Fibroblast of the aortic adventitia (primary cell): ENCODE results near the gene SMTNL2. TPM values are rescaled to one million over a fixed set of nuclear protein-coding genes. Genes with fewer than 3 reads are reported as not detected.

Experiments
- DNase-seq: peaks from one replicate; pipeline ENCODE4 v3.0.0-alpha.2; 2010; ENCODE audit warnings: low read depth
- H3K4me3 ChIP-seq: 2 replicates; pipeline ENCODE4 v1.5.1; 2011; ENCODE audit warnings: low read depth, mild to moderate bottlenecking, control low read depth, low read length, moderate library complexity
- CTCF ChIP-seq: IDR thresholded peaks from 2 replicates; pipeline ENCODE4 v1.5.1; 2011; ENCODE audit warnings: mild to moderate bottlenecking, low read length, control low read depth, inconsistent platforms; ENCODE audit not compliant: insufficient read depth
- total RNA-seq: library from RNA; depleted of rRNA; stranded (reverse); fragments of >200 nt; gene quantifications from 2 replicates; pipeline ENCODE4 v1.2.3, GENCODE V29; 2012; ENCODE audit warnings: low replicate concordance

SMTNL2 gene
- total RNA-seq, 1 donor = not detected

- TF ChIP-seq CTCF = no peak
- DNase-seq = peak; percentile 39
- no peak overlapping the region for H3K4me3 ChIP-seq
Observed at GRCh38 chr17:4560837-4561256, 23.5 kb upstream of the SMTNL2 start.

- DNase-seq = peak; percentile 73
- peak overlapping the region; percentile 11 for H3K4me3 ChIP-seq
- TF ChIP-seq CTCF = peak; percentile 23
Observed at GRCh38 chr17:4562015-4562969, 22.0 kb upstream of the SMTNL2 start.

DNA sequence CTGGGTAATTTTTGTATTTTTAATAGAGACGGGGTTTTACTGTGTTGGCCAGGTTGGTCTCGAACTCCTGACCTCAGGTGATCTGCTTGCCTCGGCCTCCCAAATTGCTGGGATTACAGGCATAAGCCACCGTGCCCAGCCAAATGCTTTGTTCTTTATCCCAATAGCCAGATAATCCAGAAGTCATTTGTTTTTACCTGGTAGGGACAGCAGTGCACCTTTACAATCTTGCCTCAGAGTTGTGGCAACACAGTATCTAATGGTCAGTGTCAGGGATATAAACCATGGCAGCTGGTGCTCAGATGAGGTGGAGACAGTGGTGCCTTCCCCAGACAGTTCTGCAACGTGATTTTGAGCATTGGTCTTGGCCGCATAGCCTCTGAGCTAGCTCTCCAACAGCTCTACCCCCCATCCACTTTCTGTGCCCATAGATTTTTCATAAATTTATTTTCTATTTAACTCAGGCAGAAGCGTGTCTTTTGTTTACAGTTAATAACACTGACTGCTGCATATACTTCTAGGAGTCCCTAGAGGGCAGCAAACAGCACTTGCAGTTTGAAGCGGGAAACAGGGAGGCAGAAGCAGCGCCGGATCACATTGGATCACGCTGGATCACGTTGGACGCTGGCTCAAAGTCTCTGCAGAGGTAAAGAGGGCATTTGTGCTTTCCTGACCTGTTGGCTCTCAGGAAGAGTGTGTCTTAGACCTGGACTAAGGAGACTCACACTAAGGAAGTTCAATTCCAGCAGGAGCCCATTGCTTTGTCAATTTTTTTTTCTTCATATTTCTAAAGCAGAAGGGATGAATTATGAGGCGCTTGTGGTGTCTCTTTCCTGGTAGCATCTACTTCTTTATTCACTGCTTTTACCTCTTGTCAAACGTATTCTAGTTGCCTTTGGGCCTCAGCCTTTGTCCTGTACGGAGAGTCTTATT, 18.9 kb upstream of the SMTNL2 start:
- H3K4me3 ChIP-seq = no peak overlapping the region
- DNase-seq = peak; percentile 80
- peak; percentile 93 for TF ChIP-seq CTCF

DNA sequence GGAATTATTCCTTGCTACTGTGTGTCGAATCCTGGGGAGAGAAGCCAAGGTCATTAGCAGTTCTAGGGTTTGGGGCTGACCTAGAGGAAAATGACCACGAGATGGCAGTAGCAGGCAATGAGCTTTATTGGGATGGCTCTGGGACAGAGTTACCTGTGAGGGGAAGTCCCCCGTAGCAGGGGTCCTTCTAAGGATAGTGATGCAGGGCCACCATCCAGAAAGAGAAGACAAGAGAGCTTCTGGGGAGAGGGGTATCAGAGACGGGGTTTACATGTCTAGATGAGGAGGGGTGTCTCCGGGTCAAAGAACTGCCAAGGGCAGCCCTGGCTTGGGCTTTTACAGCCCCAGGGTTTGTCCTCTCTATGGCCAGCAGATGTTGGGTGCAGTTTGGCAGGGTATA, 17.5 kb upstream of the SMTNL2 start:
- TF ChIP-seq CTCF = peak; percentile 83
- peak; percentile 52 for DNase-seq
- no peak overlapping the region for H3K4me3 ChIP-seq

- no peak for TF ChIP-seq CTCF
- no peak overlapping the region for H3K4me3 ChIP-seq
- no peak for DNase-seq
Observed at GRCh38 chr17:4569591-4569990, 14.7 kb upstream of the SMTNL2 start.

DNA sequence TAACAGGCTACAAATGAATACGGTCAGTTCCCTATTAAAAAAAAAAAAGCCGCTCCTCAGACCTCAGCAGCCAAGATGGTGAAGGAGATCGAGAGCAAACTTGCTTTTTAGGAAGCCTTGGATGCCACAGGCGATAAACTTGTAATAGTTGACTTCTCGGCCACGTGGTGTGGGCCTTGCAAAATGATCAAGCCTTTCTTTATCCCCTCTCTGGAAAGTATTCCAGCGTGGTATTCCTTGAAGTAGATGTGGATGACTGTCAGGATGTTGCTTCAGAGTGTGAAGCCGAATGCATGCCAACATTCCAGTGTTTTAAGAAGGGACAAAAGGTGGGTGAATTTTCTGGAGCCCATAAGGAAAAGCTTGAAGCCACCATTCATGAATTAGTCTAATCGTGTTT, 12.2 kb upstream of the SMTNL2 start:
- TF ChIP-seq CTCF = no peak
- no peak for DNase-seq
- no peak overlapping the region for H3K4me3 ChIP-seq
